HPDE6-E6E7 (cell line): ENCODE results near the gene STX8.
"Not testable (repeated sequence)": the region's sequence is repeated elsewhere in the genome, so short reads cannot be mapped to it uniquely, and the experiment has no call there.

ENCODE experiments used
- DNase-seq: peaks from one replicate; pipeline ENCODE4 v3.0.0; 2011; ENCODE audit warnings: missing footprints; ENCODE audit errors: extremely low spot score

Gene STX8

GRCh38 chr17:9575381-9576101, at the start of gene STX8:
Gene STX8 (minus strand): TSS chr17:9575820. CDS start chr17:9575808, 12 bp downstream.
- peak; percentile 48 for DNase-seq

- no peak for DNase-seq
Observed at GRCh38 chr17:9622961-9623360, 47.3 kb upstream of the STX8 start.

- DNase-seq: no peak
Observed at GRCh38 chr17:9615486-9615885, 39.9 kb upstream of the STX8 start.

- DNase-seq: no peak
Observed at GRCh38 chr17:9612006-9612405, 36.4 kb upstream of the STX8 start.

GRCh38 chr17:9611557-9611956, 35.9 kb upstream of the STX8 start:
- no peak for DNase-seq

GRCh38 chr17:9607058-9607457, 31.4 kb upstream of the STX8 start:
- not testable (repeated sequence) for DNase-seq

GRCh38 chr17:9606453-9606852, 30.8 kb upstream of the STX8 start:
- no peak for DNase-seq

GRCh38 chr17:9604583-9604982, 29.0 kb upstream of the STX8 start:
- DNase-seq: not testable (repeated sequence)

- no peak for DNase-seq
Observed at GRCh38 chr17:9598661-9599060, 23.0 kb upstream of the STX8 start.

GRCh38 chr17:9597638-9598037, 22.0 kb upstream of the STX8 start:
- DNase-seq: not testable (repeated sequence)

GRCh38 chr17:9594065-9594464, 18.4 kb upstream of the STX8 start:
- DNase-seq: no peak

GRCh38 chr17:9587969-9588656, 12.5 kb upstream of the STX8 start:
- DNase-seq: no peak

- no peak for DNase-seq
Observed at GRCh38 chr17:9577373-9577709, 1.7 kb upstream of the STX8 start.

- DNase-seq: peak; percentile 70
Observed at GRCh38 chr17:9576521-9577372, 1.1 kb upstream of the STX8 start, which contains the start of gene CFAP52. Gene CFAP52 (plus strand): TSS chr17:9576642. CDS start chr17:9576696, 54 bp downstream.

GRCh38 chr17:9571201-9571600, 4.4 kb downstream of the STX8 start:
- DNase-seq: no peak

- no peak for DNase-seq
Observed at GRCh38 chr17:9568957-9569588, 6.5 kb downstream of the STX8 start.

GRCh38 chr17:9568004-9568403, 7.6 kb downstream of the STX8 start:
- no peak for DNase-seq

- DNase-seq: not testable (repeated sequence)
Observed at GRCh38 chr17:9566739-9567138, 8.9 kb downstream of the STX8 start.

GRCh38 chr17:9566067-9566466, 9.6 kb downstream of the STX8 start:
- no peak for DNase-seq

GRCh38 chr17:9564104-9564503, 11.5 kb downstream of the STX8 start:
- no peak for DNase-seq

GRCh38 chr17:9557857-9558256, 17.8 kb downstream of the STX8 start:
- DNase-seq: no peak
